HepG2 (cell line): Measurements from ENCODE around the gene PIMREG.

Experiments
- CHD2 ChIP-seq: IDR thresholded peaks from 2 replicates; pipeline ENCODE4 v1.6.1; 2011; ENCODE audit warnings: low read depth, low read length, improper control_type of control experiment
- CREM ChIP-seq, 2 experiments: sonication (generic) in 1 of 2; formaldehyde crosslinking in 1 of 2; IDR thresholded peaks; 2 replicates each; pipeline versions ENCODE4 v1.4.0 to v1.6.1; 2016 to 2020; ENCODE audit warnings: antibody characterized with exemption in 1 of 2, mild to moderate bottlenecking in 1 of 2, missing genetic modification reagents in 1 of 2
- FOXK1 ChIP-seq: sonication (generic); formaldehyde crosslinking; IDR thresholded peaks from 2 replicates; pipeline ENCODE4 v1.4.0; 2020; ENCODE audit warnings: low read depth, missing genetic modification reagents, borderline replicate concordance
- MAFG ChIP-seq: sonication (generic); formaldehyde crosslinking; IDR thresholded peaks from 2 replicates; pipeline ENCODE4 v1.5.1; 2020; ENCODE audit warnings: mild to moderate bottlenecking, missing genetic modification reagents
- NKX3-1 ChIP-seq: sonication (generic); formaldehyde crosslinking; IDR thresholded peaks from 2 replicates; pipeline ENCODE4 v1.5.0; 2020; ENCODE audit warnings: missing genetic modification reagents
- REST ChIP-seq, 2 experiments: IDR thresholded peaks; 2 replicates each; pipeline ENCODE4 v1.6.1; 2011 to 2012; ENCODE audit warnings: low read length in 2 of 2, borderline replicate concordance in 1 of 2, low read depth in 1 of 2, mild to moderate bottlenecking in 1 of 2, moderate library complexity in 1 of 2

- TF ChIP-seq REST (IDR thresholded peaks at IDR 0.05; ENCODE audit: borderline replicate concordance in 1 of 2, low read depth in 1 of 2, low read length in 2 of 2) (no peak), NKX3-1 (CRISPR knock-in tag) (no peak), FOXK1 (CRISPR knock-in tag) (no peak), CHD2 (no peak), CREM (IDR thresholded peaks at IDR 0.05) (no peak), CREM (CRISPR knock-in tag; IDR thresholded peaks at IDR 0.05) (no peak), MAFG (CRISPR knock-in tag) (no peak)
Observed at GRCh38 chr17:6461246-6461645, 17.0 kb downstream of the PIMREG start.
